ENCODE measurements around the gene CYTIP.

DNA sequence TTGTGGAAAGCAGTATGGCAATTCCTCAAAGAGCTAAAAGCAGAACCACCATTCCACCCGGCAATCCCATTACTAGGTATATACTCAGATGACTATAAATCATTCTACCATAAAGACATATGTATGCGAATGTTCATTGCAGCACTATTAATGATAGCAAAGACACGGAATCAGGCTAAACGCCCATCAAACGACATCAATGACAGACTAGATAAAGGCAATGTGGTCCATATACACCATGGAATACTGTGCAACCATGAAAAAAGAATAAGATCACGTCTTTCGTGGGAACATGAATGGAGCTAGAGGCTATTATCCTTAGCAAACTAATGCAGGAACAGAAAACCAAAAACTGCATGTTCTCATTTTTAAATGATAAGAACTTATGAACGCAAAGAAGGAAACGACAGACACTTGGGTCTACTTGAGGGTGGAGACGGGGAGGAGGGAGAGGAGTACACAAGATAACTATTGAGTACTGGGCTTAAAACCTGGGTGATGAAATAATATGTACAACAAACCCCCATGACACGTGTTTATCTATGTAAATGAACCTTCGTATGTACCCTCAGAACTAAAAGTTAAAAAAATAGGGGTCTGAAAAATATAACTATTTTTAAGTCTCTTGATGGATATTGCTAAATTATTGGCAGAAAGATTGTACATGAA lies 32.0 kb upstream of the CYTIP start:
- TF ChIP-seq, protein P1, sequence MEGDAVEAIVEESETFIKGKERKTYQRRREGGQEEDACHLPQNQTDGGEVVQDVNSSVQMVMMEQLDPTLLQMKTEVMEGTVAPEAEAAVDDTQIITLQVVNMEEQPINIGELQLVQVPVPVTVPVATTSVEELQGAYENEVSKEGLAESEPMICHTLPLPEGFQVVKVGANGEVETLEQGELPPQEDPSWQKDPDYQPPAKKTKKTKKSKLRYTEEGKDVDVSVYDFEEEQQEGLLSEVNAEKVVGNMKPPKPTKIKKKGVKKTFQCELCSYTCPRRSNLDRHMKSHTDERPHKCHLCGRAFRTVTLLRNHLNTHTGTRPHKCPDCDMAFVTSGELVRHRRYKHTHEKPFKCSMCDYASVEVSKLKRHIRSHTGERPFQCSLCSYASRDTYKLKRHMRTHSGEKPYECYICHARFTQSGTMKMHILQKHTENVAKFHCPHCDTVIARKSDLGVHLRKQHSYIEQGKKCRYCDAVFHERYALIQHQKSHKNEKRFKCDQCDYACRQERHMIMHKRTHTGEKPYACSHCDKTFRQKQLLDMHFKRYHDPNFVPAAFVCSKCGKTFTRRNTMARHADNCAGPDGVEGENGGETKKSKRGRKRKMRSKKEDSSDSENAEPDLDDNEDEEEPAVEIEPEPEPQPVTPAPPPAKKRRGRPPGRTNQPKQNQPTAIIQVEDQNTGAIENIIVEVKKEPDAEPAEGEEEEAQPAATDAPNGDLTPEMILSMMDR (IDR thresholded peaks at IDR 0.05): no peak
- TF ChIP-seq POLR2A (IDR thresholded peaks at IDR 0.05; ENCODE audit: low read depth): no peak
